GM18873 (cell line): ENCODE measurements around the gene CRTC2.
"Not testable (repeated sequence)": the region's sequence is repeated elsewhere in the genome, so short reads cannot be mapped to it uniquely, and the experiment has no call there.

ENCODE experiments used
- ATAC-seq: cut with Tn5 transposase; IDR thresholded peaks from one replicate; pipeline ENCODE4 v1.9.1; 2021; ENCODE audit warnings: mild to moderate bottlenecking, moderate library complexity, moderate number of reproducible peaks; ENCODE audit not compliant: unreplicated experiment, low FRiP score

Gene CRTC2, protein sequence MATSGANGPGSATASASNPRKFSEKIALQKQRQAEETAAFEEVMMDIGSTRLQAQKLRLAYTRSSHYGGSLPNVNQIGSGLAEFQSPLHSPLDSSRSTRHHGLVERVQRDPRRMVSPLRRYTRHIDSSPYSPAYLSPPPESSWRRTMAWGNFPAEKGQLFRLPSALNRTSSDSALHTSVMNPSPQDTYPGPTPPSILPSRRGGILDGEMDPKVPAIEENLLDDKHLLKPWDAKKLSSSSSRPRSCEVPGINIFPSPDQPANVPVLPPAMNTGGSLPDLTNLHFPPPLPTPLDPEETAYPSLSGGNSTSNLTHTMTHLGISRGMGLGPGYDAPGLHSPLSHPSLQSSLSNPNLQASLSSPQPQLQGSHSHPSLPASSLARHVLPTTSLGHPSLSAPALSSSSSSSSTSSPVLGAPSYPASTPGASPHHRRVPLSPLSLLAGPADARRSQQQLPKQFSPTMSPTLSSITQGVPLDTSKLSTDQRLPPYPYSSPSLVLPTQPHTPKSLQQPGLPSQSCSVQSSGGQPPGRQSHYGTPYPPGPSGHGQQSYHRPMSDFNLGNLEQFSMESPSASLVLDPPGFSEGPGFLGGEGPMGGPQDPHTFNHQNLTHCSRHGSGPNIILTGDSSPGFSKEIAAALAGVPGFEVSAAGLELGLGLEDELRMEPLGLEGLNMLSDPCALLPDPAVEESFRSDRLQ

DNA sequence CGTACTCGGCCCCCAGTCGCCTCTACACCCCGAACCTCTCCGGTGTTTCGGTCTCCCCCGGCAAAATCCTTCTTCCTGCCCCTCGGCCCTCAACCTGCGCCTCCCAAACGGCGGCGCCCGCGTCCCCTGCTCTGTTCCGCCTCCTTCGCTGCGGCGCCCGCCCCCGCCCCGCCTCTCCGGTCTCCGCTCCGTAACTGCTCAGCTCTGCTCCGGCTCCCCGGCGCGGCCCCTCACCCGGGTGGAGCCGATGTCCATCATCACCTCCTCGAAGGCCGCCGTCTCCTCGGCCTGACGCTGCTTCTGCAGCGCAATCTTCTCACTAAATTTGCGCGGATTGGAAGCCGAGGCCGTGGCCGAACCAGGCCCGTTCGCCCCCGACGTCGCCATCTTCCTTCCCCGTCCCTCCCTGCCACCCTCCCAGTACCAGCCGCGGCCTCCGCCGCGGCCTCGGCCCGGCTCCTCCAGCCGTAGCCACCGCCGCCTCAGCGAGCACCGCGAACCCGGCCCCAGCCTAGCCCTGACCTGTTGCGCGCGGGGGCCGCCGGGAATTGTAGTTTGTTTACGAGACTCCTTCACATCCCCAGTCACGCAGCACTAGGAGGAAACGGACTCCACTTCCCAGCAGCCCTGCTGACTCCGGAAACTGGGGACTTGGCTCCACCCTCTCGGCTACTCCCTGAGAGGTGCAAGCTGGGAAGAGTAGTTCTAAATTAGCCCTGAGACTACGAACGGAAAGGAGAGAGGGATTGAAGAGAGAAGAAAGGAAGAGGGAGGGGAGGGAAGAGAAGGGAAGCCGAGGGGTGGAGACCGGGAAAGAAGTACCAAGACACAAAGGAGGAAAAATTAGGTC is at the start of gene CRTC2:
Gene CRTC2 (minus strand): TSS at position 502 of the 850 bp plus-strand sequence. CDS start 115 bp downstream, at position 387.
- peak; percentile 68 for ATAC-seq

GRCh38 chr1:154006136-154006535 is 47.7 kb upstream of the CRTC2 start:
- ATAC-seq = no peak

- ATAC-seq = no peak
Measured at GRCh38 chr1:154000420-154000819, 42.0 kb upstream of the CRTC2 start.

DNA sequence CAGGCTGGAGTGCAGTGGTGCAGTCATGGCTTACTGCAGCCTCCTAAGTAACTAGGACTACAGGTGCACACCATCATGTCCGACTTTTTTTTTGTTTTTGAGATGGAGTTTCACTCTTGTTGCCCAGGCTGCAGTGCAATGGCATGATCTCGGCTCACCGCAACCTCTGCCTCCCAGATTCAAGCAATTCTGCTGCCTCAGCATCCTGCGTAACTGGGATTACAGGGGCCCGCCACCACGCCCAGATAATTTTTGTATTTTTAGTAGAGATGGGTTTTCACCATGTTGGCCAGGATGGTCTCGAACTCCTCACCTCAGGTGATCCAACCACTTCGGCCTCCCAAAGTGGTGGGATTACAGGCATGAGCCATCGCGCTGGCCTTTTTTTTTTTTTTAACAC is 38.5 kb upstream of the CRTC2 start:
- not testable (repeated sequence) for ATAC-seq

GRCh38 chr1:153995640-153996039 is 37.2 kb upstream of the CRTC2 start:
- no peak for ATAC-seq

GRCh38 chr1:153995202-153995601 is 36.8 kb upstream of the CRTC2 start:
- no peak for ATAC-seq

DNA sequence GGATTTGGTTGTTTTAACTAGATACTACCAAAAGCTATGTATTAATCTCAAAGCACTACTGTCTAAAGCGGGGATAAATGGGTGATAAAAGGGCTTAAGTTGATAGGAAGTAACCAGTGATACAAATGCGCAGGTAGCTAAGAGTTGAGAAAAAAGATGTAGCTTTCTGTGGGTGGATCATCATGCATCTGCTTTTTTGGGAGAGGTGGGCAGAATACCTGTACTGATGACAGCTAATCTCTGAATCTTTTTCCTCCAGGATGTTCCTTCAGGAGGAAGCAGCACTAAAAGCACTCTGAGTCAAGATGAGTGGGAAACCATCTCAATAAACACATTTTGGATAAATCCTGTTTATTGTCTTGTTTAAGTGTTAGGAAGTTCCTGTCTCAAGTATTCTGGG is 33.4 kb upstream of the CRTC2 start:
- ATAC-seq = no peak

GRCh38 chr1:153991151-153991630 is 32.8 kb upstream of the CRTC2 start:
- no peak for ATAC-seq

GRCh38 chr1:153990468-153991150 is 32.2 kb upstream of the CRTC2 start, which contains the start of gene RPS27:
TSS of gene RPS27 (plus strand) at chr1:153990762. CDS start at chr1:153990797, 35 bp downstream.
- peak; percentile 72 for ATAC-seq

GRCh38 chr1:153987621-153988020 is 29.2 kb upstream of the CRTC2 start:
- ATAC-seq = no peak

GRCh38 chr1:153985941-153986761 is 27.7 kb upstream of the CRTC2 start, which contains the start of gene RAB13:
TSS of gene RAB13 (minus strand) at chr1:153986339. CDS start at chr1:153986236, 103 bp downstream.
- no peak for ATAC-seq

DNA sequence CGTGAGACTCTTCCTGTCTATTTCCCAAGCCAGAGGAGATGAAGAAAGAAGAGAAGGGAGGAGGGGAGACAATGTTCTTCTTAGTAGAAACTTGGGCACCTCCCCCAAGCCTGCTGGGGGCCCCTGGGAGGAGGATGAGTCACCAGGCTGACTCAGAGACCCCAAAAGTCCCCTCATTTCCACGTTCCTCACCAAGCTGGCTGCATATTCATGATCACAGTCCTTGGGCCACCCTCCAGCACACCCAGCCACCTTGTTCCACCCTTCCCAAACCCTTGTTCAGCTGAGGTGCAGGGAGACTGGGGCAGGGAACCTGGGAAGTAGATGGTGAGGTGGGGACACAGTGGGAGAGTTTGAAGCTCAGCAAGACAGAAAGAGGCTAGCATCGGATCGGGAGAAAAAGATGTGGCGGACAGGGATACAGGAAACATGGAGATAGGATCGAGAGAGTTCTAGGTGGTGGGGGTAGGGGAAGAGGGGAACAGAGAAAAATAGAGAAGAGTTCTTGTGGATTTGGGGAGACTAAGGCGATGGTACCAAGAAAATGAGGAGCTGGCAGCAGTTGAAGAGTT is 27.0 kb upstream of the CRTC2 start:
- no peak for ATAC-seq

- ATAC-seq = no peak
Measured at GRCh38 chr1:153984123-153984894, 25.9 kb upstream of the CRTC2 start.

DNA sequence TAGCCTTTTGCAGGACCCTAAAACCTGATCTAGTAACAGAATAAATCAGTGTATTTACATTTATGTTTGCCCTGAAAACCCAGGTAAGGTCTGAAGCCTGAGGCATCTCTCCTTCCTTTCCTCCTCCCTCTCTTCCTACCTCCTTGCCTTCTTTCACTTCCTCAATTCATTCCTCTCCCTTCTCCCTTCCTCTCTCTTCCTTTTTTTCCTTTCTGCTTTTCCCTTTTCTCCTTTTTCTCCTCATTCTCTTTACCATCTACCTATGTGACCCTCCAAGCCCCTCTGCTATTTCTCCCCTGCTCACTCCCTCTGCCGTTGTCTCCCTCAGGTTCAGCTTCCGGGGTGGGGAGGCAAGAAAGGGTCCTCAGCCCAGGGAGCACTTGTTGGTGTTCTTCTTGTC is 23.3 kb upstream of the CRTC2 start:
- ATAC-seq = not testable (repeated sequence)

DNA sequence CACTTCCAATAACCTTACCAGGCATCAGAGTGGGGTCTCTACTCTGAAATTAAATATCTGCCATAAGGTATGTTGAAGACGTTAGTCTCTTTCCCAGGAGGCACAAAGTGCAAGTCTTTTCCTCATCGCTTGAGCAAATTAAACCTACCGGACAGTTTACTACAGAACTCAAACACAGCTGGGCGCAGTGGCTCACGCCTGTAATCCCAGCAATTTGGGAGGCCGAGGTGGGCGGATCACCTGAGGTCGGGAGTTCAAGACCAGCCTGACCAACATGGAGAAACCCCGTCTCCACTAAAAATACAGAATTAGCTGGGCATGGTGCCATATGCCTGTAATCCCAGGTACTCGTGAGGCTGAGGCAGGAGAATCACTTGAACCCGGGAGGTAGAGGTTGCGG is 20.7 kb upstream of the CRTC2 start:
- ATAC-seq = not testable (repeated sequence)

DNA sequence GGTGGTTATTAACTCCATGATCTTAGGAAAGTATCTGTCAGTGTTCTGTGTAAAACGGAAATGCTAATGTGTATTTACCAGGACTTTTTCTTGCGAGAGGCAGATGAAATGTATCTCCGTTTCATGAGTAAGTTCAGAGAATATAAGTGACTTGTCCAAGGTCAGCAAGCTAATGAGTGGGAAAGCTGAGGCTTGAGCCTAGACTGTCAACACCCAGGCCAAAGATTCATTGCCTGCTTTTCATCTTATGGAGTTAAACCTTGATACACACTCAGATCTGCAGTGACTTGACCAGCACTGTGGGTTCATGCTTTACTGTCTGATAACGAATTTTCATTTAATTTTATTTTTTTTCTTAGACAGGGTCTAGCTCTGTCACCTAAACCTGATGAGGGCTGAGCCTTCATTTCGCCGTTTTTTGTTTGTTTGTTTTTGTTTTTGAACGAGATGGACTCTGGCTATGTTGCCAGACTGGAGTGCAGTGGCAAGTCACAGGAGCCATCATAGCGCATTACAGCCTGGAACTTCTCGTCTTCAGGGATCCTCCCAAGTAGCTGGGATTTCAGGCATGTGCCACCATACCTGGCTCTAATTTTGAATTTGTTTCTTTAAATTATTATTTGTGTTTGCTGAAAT is 20.0 kb upstream of the CRTC2 start:
- no peak for ATAC-seq
